H9 (cell line): Measurements from ENCODE around the gene TCF21. TPM values are rescaled to one million over a fixed set of nuclear protein-coding genes. Genes with fewer than 3 reads are reported as not detected.

Source experiments
- DNase-seq: peaks from one replicate; pipeline ENCODE4 v3.0.0-alpha.2; 2017
- H2AFZ ChIP-seq: one replicate; pipeline ENCODE4 v1.6.1; 2013; ENCODE audit warnings: mild to moderate bottlenecking, low read length, control low read depth, moderate library complexity
- H2AK5ac ChIP-seq: 2 replicates; pipeline ENCODE4 v1.6.1; 2013; ENCODE audit warnings: low read length, control low read depth, mixed read lengths; ENCODE audit not compliant: insufficient read length
- H2BK120ac ChIP-seq: one replicate; pipeline ENCODE4 v1.6.1; 2013; ENCODE audit warnings: low read depth, mild to moderate bottlenecking, low read length, control low read depth, inconsistent platforms; ENCODE audit not compliant: poor library complexity, severe bottlenecking
- H2BK12ac ChIP-seq: 2 replicates; pipeline ENCODE4 v1.6.1; 2013; ENCODE audit warnings: low read length, control low read depth, mixed read lengths, low read depth; ENCODE audit not compliant: insufficient read length
- H2BK15ac ChIP-seq: 2 replicates; pipeline ENCODE4 v1.6.1; 2013; ENCODE audit warnings: low read depth, low read length, control low read depth
- H2BK20ac ChIP-seq: one replicate; pipeline ENCODE4 v1.6.1; 2013; ENCODE audit warnings: low read depth, mild to moderate bottlenecking, low read length, control low read depth, inconsistent platforms; ENCODE audit not compliant: poor library complexity, severe bottlenecking
- H2BK5ac ChIP-seq: 2 replicates; pipeline ENCODE4 v1.6.1; 2013; ENCODE audit warnings: low read length, control low read depth, mixed read lengths; ENCODE audit not compliant: insufficient read length
- H3K14ac ChIP-seq: 2 replicates; pipeline ENCODE4 v1.6.1; 2013; ENCODE audit warnings: low read length, control low read depth; ENCODE audit not compliant: insufficient read depth
- H3K18ac ChIP-seq: 2 replicates; pipeline ENCODE4 v1.6.1; 2013; ENCODE audit warnings: low read depth, mild to moderate bottlenecking, mixed read lengths, low read length, control low read depth; ENCODE audit not compliant: insufficient read length
- H3K23ac ChIP-seq: 2 replicates; pipeline ENCODE4 v1.6.1; 2013; ENCODE audit warnings: low read length, control low read depth, mixed read lengths, low read depth; ENCODE audit not compliant: insufficient read length
- H3K23me2 ChIP-seq: 2 replicates; pipeline ENCODE4 v1.6.1; 2013; ENCODE audit warnings: low read depth, mild to moderate bottlenecking, mixed read lengths, low read length, control low read depth; ENCODE audit not compliant: insufficient read length, poor library complexity, severe bottlenecking
- H3K27ac ChIP-seq: 2 replicates; pipeline ENCODE4 v1.5.1; 2013; ENCODE audit warnings: low read length, control low read depth, mixed read lengths, low read depth; ENCODE audit not compliant: insufficient read length
- H3K27me3 ChIP-seq: 2 replicates; pipeline ENCODE4 v1.6.1; 2013; ENCODE audit warnings: low read length, control low read depth, inconsistent platforms; ENCODE audit not compliant: insufficient read depth
- H3K4ac ChIP-seq: 2 replicates; pipeline ENCODE4 v1.6.1; 2013; ENCODE audit warnings: low read depth, mild to moderate bottlenecking, control low read depth, inconsistent platforms, low read length, moderate library complexity
- H3K4me1 ChIP-seq: 2 replicates; pipeline ENCODE4 v1.6.1; 2013; ENCODE audit warnings: low read length, control low read depth, inconsistent platforms; ENCODE audit not compliant: insufficient read depth
- H3K4me2 ChIP-seq: 2 replicates; pipeline ENCODE4 v1.6.1; 2013; ENCODE audit warnings: low read length, control low read depth, mixed read lengths; ENCODE audit not compliant: insufficient read length, insufficient read depth
- H3K56ac ChIP-seq: 2 replicates; pipeline ENCODE4 v1.6.1; 2013; ENCODE audit warnings: low read depth, mild to moderate bottlenecking, mixed read lengths, low read length, control low read depth; ENCODE audit not compliant: insufficient read length
- H3K79me1 ChIP-seq: 2 replicates; pipeline ENCODE4 v1.6.1; 2013; ENCODE audit warnings: low read depth, mild to moderate bottlenecking, moderate library complexity, low read length, control low read depth, inconsistent platforms; ENCODE audit not compliant: insufficient read depth, poor library complexity, severe bottlenecking
- H3K79me2 ChIP-seq: 2 replicates; pipeline ENCODE4 v1.6.1; 2013; ENCODE audit warnings: low read length, control low read depth, inconsistent platforms; ENCODE audit not compliant: insufficient read depth
- H3K9ac ChIP-seq: 2 replicates; pipeline ENCODE4 v1.6.1; 2013; ENCODE audit warnings: low read length, control low read depth, mixed read lengths; ENCODE audit not compliant: insufficient read length; ENCODE audit errors: extremely low read depth
- H3K9me3 ChIP-seq: one replicate; pipeline ENCODE4 v1.6.1; 2013; ENCODE audit warnings: low read depth, low read length, inconsistent platforms; ENCODE audit not compliant: control insufficient read depth
- H3T11ph ChIP-seq: one replicate; pipeline ENCODE4 v1.6.1; 2013; ENCODE audit warnings: mild to moderate bottlenecking, low read length, control low read depth, inconsistent platforms
- H4K20me1 ChIP-seq: one replicate; pipeline ENCODE4 v1.6.1; 2013; ENCODE audit not compliant: control insufficient read depth, insufficient read length, insufficient read depth
- H4K5ac ChIP-seq: 2 replicates; pipeline ENCODE4 v1.6.1; 2013; ENCODE audit warnings: low read depth, mild to moderate bottlenecking, mixed read lengths, low read length, control low read depth; ENCODE audit not compliant: insufficient read length
- H4K8ac ChIP-seq: replicated peaks from 2 replicates; pipeline ENCODE4 v1.6.1; 2013; ENCODE audit warnings: low read length, control low read depth, mixed read lengths, low read depth; ENCODE audit not compliant: insufficient read length
- H4K91ac ChIP-seq: 2 replicates; pipeline ENCODE4 v1.6.1; 2013; ENCODE audit warnings: low read depth, mild to moderate bottlenecking, moderate library complexity, mixed read lengths, low read length, control low read depth; ENCODE audit not compliant: insufficient read length
- H3K27ac Mint-ChIP-seq, 3 experiments: 2 replicates in 2 of 3; 3 replicates in 1 of 3; pipeline ENCODE4 v1.8.0; 2020 to 2021; ENCODE audit warnings: mixed read lengths in 3 of 3, mild to moderate bottlenecking in 1 of 3, moderate library complexity in 1 of 3
- H3K27me3 Mint-ChIP-seq: 2 replicates; pipeline ENCODE4 v1.8.0; 2021; ENCODE audit warnings: low read depth, mild to moderate bottlenecking, moderate library complexity, mixed read lengths
- H3K36me3 Mint-ChIP-seq, 3 experiments: 2 replicates in 2 of 3; 3 replicates in 1 of 3; pipeline ENCODE4 v1.8.0; 2020 to 2021; ENCODE audit warnings: low read depth in 3 of 3, mixed read lengths in 3 of 3; ENCODE audit not compliant: insufficient read depth in 1 of 3
- H3K4me1 Mint-ChIP-seq, 2 experiments: 2 replicates each; pipeline ENCODE4 v1.8.0; 2020; ENCODE audit warnings: mixed read lengths in 2 of 2
- H3K4me3 Mint-ChIP-seq, 2 experiments: 2 replicates in 1 of 2; 3 replicates in 1 of 2; pipeline ENCODE4 v1.8.0; 2020 to 2021; ENCODE audit warnings: mild to moderate bottlenecking in 2 of 2, mixed read lengths in 2 of 2, moderate library complexity in 1 of 2
- H3K9me3 Mint-ChIP-seq, 2 experiments: 2 replicates in 1 of 2; 3 replicates in 1 of 2; pipeline ENCODE4 v1.8.0; 2020; ENCODE audit warnings: mild to moderate bottlenecking in 2 of 2, mixed read lengths in 2 of 2, moderate library complexity in 1 of 2
- total RNA-seq: library from RNA; stranded (reverse); gene quantifications from 2 replicates; pipeline ENCODE4 v1.2.1, GENCODE V29; 2021
- TF ChIP-seq, protein P1 (sequence below): fragments of 200-600 bp; sonication (generic); conservative IDR thresholded peaks from 3 replicates; pipeline ENCODE4 v1.8.0; 2021; ENCODE audit warnings: antibody characterized with exemption, mild to moderate bottlenecking

TCF21 gene
- total RNA-seq, 1 experiment from 2014 or later, result not detected

DNA sequence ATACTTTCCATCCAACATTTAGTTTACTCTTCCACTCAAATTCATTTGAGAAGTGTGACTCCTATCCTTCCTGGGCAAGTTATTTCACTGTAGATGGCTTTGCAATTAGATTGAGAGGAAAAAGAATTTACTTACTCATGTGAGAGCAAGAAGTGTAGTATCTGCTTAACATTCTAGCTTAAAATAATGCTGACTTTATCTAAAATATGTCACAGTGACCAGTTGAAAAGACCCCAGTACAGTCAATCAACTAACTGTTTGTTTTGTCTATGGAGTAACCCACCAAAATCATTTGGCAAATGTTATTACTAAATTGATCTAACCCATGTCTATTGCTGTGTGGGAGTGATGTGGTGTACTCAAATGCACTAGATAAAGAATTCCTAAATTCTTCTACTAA lies 8.9 kb upstream of the TCF21 start:
- no peak overlapping the region for H3K56ac ChIP-seq
- H3K79me1 ChIP-seq, result no peaks in the 10 kb centered on the region
- H3K4ac ChIP-seq, result no peak overlapping the region
- no peak overlapping the region for H4K5ac ChIP-seq
- H2AK5ac ChIP-seq, result no peak overlapping the region
- DNase-seq, result no peak
- no peaks in the 10 kb centered on the region for H3K27me3 ChIP-seq
- no peak overlapping the region for H2BK15ac ChIP-seq
- no peak overlapping the region for H4K8ac ChIP-seq
- no peaks in the 10 kb centered on the region for H3K4me1 ChIP-seq
- no peak overlapping the region for H3K27ac ChIP-seq
- no peak overlapping the region for H3K23ac ChIP-seq
- TF ChIP-seq, protein P1, sequence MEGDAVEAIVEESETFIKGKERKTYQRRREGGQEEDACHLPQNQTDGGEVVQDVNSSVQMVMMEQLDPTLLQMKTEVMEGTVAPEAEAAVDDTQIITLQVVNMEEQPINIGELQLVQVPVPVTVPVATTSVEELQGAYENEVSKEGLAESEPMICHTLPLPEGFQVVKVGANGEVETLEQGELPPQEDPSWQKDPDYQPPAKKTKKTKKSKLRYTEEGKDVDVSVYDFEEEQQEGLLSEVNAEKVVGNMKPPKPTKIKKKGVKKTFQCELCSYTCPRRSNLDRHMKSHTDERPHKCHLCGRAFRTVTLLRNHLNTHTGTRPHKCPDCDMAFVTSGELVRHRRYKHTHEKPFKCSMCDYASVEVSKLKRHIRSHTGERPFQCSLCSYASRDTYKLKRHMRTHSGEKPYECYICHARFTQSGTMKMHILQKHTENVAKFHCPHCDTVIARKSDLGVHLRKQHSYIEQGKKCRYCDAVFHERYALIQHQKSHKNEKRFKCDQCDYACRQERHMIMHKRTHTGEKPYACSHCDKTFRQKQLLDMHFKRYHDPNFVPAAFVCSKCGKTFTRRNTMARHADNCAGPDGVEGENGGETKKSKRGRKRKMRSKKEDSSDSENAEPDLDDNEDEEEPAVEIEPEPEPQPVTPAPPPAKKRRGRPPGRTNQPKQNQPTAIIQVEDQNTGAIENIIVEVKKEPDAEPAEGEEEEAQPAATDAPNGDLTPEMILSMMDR, result no peak
- no peak overlapping the region for H2BK120ac ChIP-seq
- no peak overlapping the region for H3K9ac ChIP-seq
- H2AFZ ChIP-seq, result no peak overlapping the region
- H3K14ac ChIP-seq, result no peak overlapping the region
- H3T11ph ChIP-seq, result no peak overlapping the region
- H3K9me3 Mint-ChIP-seq, result no peaks in the 10 kb centered on the region
- H3K4me3 Mint-ChIP-seq, result no peak overlapping the region
- no peak overlapping the region for H2BK5ac ChIP-seq
- no peak overlapping the region for H2BK20ac ChIP-seq
- H4K20me1 ChIP-seq, result no peaks in the 10 kb centered on the region
- no peaks in the 10 kb centered on the region for H3K4me1 Mint-ChIP-seq
- H3K9me3 ChIP-seq, result no peaks in the 10 kb centered on the region
- no peak overlapping the region for H2BK12ac ChIP-seq
- H3K36me3 Mint-ChIP-seq, result no peaks in the 10 kb centered on the region; a peak in 1 of 7 replicates
- no peak overlapping the region for H3K4me2 ChIP-seq
- no peak overlapping the region for H3K18ac ChIP-seq
- no peaks in the 10 kb centered on the region for H3K23me2 ChIP-seq
- no peaks in the 10 kb centered on the region for H3K79me2 ChIP-seq
- no peak overlapping the region for H3K27ac Mint-ChIP-seq
- peaks cover 19% of the 10 kb centered on the region for H3K27me3 Mint-ChIP-seq
- no peak overlapping the region for H4K91ac ChIP-seq
